Mucosa of rectum (tissue), 2 donors: ENCODE data around the gene DLX3.

Experiments
- H3K27ac ChIP-seq, 2 donors: one replicate each; pipeline ENCODE4 v1.7.0; 2013; ENCODE audit warnings: inconsistent platforms in 2 of 2, low read depth in 2 of 2, low read length in 2 of 2
- H3K27me3 ChIP-seq, 2 donors: one replicate each; pipeline ENCODE4 v1.7.0; 2013; ENCODE audit warnings: low read length in 2 of 2; ENCODE audit not compliant: control insufficient read depth in 2 of 2, insufficient read depth in 2 of 2
- H3K36me3 ChIP-seq, 2 donors: one replicate each; pipeline ENCODE4 v1.7.0; 2013; ENCODE audit warnings: low read length in 2 of 2; ENCODE audit not compliant: control insufficient read depth in 2 of 2, insufficient read depth in 2 of 2
- H3K4me1 ChIP-seq, 2 donors: one replicate each; pipeline ENCODE4 v1.7.0; 2013; ENCODE audit warnings: low read length in 2 of 2, mild to moderate bottlenecking in 1 of 2; ENCODE audit not compliant: control insufficient read depth in 2 of 2, insufficient read depth in 2 of 2
- H3K4me3 ChIP-seq, 2 donors: one replicate each; pipeline ENCODE4 v1.7.0; 2013; ENCODE audit warnings: low read length in 2 of 2
- H3K9ac ChIP-seq, 2 donors: one replicate each; pipeline ENCODE4 v1.7.0; 2013; ENCODE audit warnings: low read length in 2 of 2, low read depth in 1 of 2, mild to moderate bottlenecking in 1 of 2
- H3K9me3 ChIP-seq, 2 donors: one replicate each; pipeline ENCODE4 v1.7.0; 2013; ENCODE audit warnings: low read length in 2 of 2; ENCODE audit not compliant: control insufficient read depth in 2 of 2
- donor health status: healthy.
- donor health status: Normal muscosa, but diverticular disease.

The DLX3 gene

DNA sequence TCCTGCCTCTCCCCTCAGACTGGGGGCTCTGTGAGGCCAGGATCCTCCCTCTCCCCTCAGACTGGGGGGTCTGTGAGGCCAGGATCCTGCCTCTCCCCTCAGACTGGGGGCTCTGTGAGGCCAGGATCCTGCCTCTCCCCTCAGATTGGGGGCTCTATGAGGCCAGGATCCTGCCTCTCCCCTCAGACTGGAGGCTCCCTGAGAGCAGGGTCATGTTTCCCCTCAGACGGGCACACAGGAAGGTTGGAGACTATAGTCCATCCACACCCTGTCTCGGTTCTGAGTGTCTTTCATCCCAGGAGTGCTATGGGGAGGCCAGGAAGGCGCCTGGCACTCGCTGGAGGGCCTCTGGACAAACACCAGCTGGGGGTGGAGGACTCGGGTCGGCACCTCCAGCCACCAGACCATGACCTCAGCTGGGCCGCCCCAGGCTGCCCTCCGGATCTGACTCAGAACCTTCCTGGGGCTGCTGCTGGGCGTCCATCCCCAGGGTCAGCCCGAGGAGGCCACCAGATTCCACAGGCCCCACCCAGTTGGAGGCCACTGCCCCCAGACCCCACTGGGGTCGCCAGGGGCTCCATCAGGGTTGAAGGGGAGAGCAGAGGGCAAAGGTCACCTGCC is 48.0 kb downstream of the DLX3 start:
- Histone ChIP-seq H3K9ac (no peak overlapping the region), H3K9me3 (no peaks in the 10 kb centered on the region), H3K4me3 (no peak overlapping the region), H3K4me1 (no peaks in the 10 kb centered on the region), H3K27me3 (peaks cover 10 to 21% of the 10 kb centered on the region in 2 donors), H3K27ac (no peak overlapping the region), H3K36me3 (no peaks in the 10 kb centered on the region)

DNA sequence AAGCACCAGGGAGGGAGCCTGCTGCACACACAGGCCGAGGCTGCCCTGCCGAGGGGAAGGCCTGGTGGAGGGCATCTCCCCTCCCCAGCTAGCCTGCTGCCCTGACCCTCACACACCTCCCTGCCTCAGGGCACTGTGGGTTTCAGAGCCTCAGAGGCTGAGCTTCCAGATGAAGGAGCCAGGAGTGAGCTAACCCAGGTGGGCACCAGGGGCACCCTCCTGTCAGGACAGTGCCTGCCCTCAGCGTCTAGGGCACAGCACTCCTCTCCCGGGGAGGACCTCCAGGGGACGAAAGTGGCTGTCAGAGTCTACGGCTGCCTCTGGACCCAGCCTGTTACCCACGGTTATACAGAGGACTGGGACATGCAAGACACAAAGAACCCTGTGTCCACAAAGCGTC is 48.8 kb downstream of the DLX3 start:
- no peaks in the 10 kb centered on the region for H3K36me3 ChIP-seq
- H3K9me3 ChIP-seq: no peaks in the 10 kb centered on the region
- H3K27me3 ChIP-seq: peaks cover 10 to 18% of the 10 kb centered on the region in 2 donors
- H3K27ac ChIP-seq: no peak overlapping the region
- no peak overlapping the region for H3K9ac ChIP-seq
- no peaks in the 10 kb centered on the region for H3K4me1 ChIP-seq
- H3K4me3 ChIP-seq: no peak overlapping the region

DNA sequence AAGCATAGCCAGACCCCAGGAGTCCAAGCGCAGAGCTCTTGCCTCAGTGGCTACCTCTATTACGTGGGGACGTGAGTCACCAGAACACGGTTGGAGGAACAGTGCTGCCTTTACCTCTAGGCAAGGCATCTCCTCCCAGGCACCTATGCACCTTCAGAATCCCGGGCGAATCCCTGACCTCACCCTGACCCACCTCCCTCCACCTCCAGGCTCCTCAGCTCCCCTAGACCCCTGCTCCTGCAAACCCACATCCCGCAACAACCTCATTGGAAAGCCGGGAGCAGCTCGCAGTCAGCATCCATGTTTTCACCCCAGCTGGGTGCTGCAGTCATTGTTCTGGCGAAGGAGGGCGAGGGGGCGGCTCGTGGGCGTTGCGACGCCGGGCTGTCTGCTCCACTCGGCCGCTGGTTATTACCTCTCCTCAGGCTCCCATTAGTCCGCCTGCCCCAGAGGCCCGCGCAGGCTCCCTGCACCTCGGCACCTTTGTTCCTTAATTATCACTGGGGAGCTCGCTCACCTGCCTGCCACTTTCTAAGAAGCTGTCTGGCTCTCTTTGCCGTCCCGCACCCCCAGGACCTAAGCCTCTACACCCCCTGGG is 50.7 kb downstream of the DLX3 start:
- no peaks in the 10 kb centered on the region for H3K36me3 ChIP-seq
- no peaks in the 10 kb centered on the region for H3K9me3 ChIP-seq
- no peak overlapping the region for H3K27ac ChIP-seq
- no peak overlapping the region for H3K4me3 ChIP-seq
- no peaks in the 10 kb centered on the region for H3K4me1 ChIP-seq
- H3K27me3 ChIP-seq: peaks cover 13 to 15% of the 10 kb centered on the region in 2 donors
- H3K9ac ChIP-seq: no peak overlapping the region

DNA sequence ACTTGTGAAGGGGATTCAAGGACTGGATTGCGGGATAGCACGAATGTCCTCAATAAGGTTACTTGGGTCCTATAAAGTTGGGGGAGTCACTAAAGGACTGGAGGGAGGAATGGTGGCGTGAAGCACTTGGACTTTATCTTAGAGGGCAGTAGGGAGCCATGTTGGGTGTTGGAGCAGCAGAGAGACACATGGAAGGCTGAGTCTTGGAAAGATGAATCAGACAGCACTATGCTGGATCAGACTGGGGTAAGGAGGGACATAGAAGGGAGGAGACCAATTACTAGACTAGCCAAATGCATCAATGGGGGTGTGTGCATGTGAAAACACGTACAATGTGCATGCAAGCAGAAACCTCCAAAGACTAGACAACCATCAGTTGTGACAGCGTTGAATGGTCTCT is 52.1 kb downstream of the DLX3 start:
- H3K9ac ChIP-seq: no peak overlapping the region
- H3K27ac ChIP-seq: no peak overlapping the region
- H3K27me3 ChIP-seq: peaks cover 8 to 13% of the 10 kb centered on the region in 2 donors
- no peaks in the 10 kb centered on the region for H3K36me3 ChIP-seq
- H3K4me3 ChIP-seq: no peak overlapping the region
- no peaks in the 10 kb centered on the region for H3K9me3 ChIP-seq
- H3K4me1 ChIP-seq: no peaks in the 10 kb centered on the region

DNA sequence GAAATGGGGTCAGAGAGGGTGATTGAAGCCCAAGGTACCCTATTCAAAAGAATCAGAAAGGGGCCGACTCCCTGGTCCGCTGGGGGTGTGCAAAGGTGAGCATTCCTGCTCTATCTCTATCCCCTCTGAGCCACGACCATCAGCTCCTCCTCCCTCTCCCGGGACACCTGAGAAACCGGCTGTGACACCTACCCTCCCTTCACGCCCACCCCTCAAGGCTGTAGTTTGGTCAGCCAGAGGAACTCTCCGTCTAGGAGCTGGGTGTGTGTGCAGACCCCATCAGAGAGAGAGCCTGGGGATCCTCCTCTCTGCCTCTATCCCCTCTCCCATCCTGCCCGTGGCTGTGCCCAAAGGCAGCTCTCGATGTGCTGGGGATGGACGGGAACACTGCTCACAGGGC is 53.6 kb downstream of the DLX3 start:
- Histone ChIP-seq H3K9ac (no peak overlapping the region), H3K4me3 (no peak overlapping the region), H3K4me1 (no peaks in the 10 kb centered on the region), H3K9me3 (no peaks in the 10 kb centered on the region), H3K36me3 (no peaks in the 10 kb centered on the region), H3K27ac (no peak overlapping the region), H3K27me3 (peaks cover 8 to 13% of the 10 kb centered on the region in 2 donors)
